ENCODE data around the gene RHOT1. TPM values are rescaled to one million over a fixed set of nuclear protein-coding genes. Genes with fewer than 3 reads are reported as not detected.
"Not testable (repeated sequence)": the region's sequence is repeated elsewhere in the genome, so short reads cannot be mapped to it uniquely, and the experiment has no call there.

Gene RHOT1
- total RNA-seq, 1 donor from 2014 or later: 27.8 TPM

- Mint-ChIP-seq H3K9me3 (no peaks in the 10 kb centered on the region), H3K4me1 (peaks cover 5% of the 10 kb centered on the region), H3K27me3 (peaks cover 2% of the 10 kb centered on the region), H3K36me3 (ENCODE audit: low read depth) (no peaks in the 10 kb centered on the region), H3K4me3 (no peak overlapping the region), H3K27ac (no peak overlapping the region)
- intact Hi-C loops (cut with micrococcal nuclease): no loop called here
- no peak for DNase-seq
Observed at GRCh38 chr17:32114536-32114935, 27.8 kb upstream of the RHOT1 start.

DNA sequence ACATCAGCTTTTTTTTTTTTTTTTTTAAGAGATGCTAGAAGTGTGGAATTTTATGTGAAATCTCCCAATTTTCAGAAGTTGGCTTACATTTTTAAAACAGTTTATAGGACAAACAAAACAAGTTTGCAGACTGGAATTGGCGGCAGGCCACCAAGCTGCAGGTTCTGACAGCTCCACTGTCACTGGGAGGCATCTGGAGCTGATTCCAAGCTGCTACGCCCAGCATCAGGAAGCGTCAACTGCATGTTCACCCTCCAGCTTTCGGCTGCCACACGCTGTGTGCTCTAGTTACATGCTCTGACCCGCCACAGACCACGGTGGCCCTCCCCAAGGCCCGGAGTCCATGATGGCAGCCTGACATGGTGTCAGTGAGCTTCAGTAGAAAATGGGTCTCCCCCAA is 26.8 kb upstream of the RHOT1 start:
- H3K36me3 Mint-ChIP-seq (ENCODE audit: low read depth); H3K4me3 Mint-ChIP-seq; intact Hi-C loops (cut with micrococcal nuclease): not testable (repeated sequence)

DNA sequence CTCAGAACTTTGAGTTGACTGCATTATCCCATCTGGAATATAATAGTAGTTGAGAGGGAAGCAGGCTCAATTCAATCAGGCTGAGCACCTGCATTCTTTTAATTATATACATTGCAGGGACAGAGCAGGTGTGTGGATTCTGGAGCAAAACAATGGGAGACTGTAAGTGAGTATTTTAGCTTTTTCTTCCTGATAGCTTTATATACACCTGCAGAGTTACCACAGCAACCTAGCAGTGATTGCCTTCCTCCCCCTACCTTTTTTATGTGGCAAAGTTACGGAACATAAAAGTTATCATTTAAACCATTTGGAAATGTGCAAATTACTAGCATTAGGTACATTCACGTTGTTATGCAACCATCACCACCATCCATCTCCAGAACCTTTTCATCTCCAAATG is 25.4 kb upstream of the RHOT1 start:
- Mint-ChIP-seq H3K9me3 (no peaks in the 10 kb centered on the region), H3K36me3 (ENCODE audit: low read depth) (no peaks in the 10 kb centered on the region), H3K4me3 (no peak overlapping the region)

More for the DNA sequence above, 26.8 kb upstream of the RHOT1 start:
- not testable (repeated sequence) for H3K4me1 Mint-ChIP-seq, DNase-seq, H3K27ac Mint-ChIP-seq, H3K27me3 Mint-ChIP-seq, H3K9me3 Mint-ChIP-seq

GRCh38 chr17:32117399-32117798 is 24.9 kb upstream of the RHOT1 start:
- Mint-ChIP-seq H3K36me3 (ENCODE audit: low read depth) (no peaks in the 10 kb centered on the region), H3K4me3 (no peak overlapping the region), H3K27me3 (peaks cover 3% of the 10 kb centered on the region), H3K27ac (no peak overlapping the region), H3K4me1 (peaks cover 5% of the 10 kb centered on the region), H3K9me3 (no peaks in the 10 kb centered on the region)
- intact Hi-C loops (cut with micrococcal nuclease): no loop called here
- DNase-seq: no peak

More for the DNA sequence above, 25.4 kb upstream of the RHOT1 start:
- H3K27me3 Mint-ChIP-seq: peaks cover 3% of the 10 kb centered on the region
- intact Hi-C loops (cut with micrococcal nuclease): no loop called here
- no peak overlapping the region for H3K27ac Mint-ChIP-seq
- DNase-seq: no peak
- peaks cover 5% of the 10 kb centered on the region for H3K4me1 Mint-ChIP-seq

DNA sequence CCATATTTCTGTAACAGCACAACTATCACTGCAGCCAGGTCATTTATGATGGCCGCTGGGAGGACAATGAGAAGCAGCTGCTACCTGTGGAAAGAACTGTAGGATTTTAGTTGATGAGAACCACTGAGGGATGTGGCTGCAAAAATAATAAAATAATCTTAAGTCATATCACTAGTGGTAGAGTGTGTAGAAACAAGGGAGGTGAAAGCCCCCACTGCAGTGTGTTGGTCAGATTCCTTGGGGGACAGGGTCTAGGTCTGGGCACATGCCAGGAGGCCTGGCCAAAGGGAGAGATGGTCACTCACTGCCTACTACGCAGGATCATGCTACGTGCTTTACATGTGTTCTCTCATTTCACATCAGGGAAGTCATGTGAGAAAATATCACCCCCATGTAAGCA is 24.2 kb upstream of the RHOT1 start:
- H3K27me3 Mint-ChIP-seq; H3K36me3 Mint-ChIP-seq (ENCODE audit: low read depth); H3K9me3 Mint-ChIP-seq; DNase-seq; H3K27ac Mint-ChIP-seq; intact Hi-C loops (cut with micrococcal nuclease); H3K4me1 Mint-ChIP-seq; H3K4me3 Mint-ChIP-seq: not testable (repeated sequence)

GRCh38 chr17:32118835-32119234 is 23.5 kb upstream of the RHOT1 start:
- intact Hi-C loops (cut with micrococcal nuclease): no loop called here
- Mint-ChIP-seq H3K9me3 (no peaks in the 10 kb centered on the region), H3K36me3 (ENCODE audit: low read depth) (no peaks in the 10 kb centered on the region), H3K4me1 (peaks cover 5% of the 10 kb centered on the region), H3K27me3 (peaks cover 3% of the 10 kb centered on the region), H3K27ac (no peak overlapping the region), H3K4me3 (no peak overlapping the region)
- DNase-seq: no peak

DNA sequence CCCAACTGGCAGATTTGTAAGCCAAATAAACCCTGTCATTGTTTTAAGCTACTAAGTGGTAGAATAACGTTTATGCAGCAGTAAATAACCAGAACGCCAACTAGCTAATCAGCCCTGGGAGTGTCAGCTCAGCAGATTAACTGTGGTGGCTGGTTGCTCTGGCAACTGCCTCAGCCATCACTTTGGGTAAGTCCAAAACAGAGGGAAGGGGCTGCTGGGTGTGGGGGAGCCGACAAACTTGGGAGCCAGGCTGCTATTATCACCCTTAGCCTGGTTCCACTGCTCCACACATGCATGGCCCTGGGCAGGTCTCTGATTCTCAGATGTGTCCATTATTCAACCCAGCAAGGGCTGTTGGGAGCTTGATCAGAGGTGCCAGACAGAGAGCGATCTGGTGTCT is 22.2 kb upstream of the RHOT1 start:
- H3K9me3 Mint-ChIP-seq: no peaks in the 10 kb centered on the region
- peaks cover 2% of the 10 kb centered on the region for H3K27me3 Mint-ChIP-seq
- no peak overlapping the region for H3K4me3 Mint-ChIP-seq
- no peak for DNase-seq
- intact Hi-C loops (cut with micrococcal nuclease): no loop called here
- H3K36me3 Mint-ChIP-seq (ENCODE audit: low read depth): no peaks in the 10 kb centered on the region
- H3K4me1 Mint-ChIP-seq: peaks cover 5% of the 10 kb centered on the region
- H3K27ac Mint-ChIP-seq: no peak overlapping the region

DNA sequence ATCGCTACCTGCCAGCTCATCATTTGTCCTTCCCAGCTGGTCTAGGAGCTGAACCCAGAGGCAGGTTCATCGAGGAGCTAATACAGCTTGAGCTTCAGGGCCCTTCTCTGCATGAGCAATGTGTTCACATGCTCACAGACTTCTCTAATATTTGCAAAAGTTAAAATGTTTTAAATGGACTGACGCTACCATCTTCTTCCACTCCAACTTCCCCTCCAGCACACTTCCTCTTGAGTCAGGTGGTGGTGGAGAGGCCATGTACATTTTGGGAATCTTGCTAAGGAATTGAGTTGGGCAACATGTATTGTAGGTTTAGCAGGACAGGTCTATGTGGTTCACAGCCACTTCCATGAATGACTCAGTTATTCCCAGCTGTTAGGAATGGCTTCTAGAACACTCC is 21.6 kb upstream of the RHOT1 start:
- H3K36me3 Mint-ChIP-seq (ENCODE audit: low read depth): no peaks in the 10 kb centered on the region
- DNase-seq: no peak
- no peaks in the 10 kb centered on the region for H3K9me3 Mint-ChIP-seq
- intact Hi-C loops (cut with micrococcal nuclease): no loop called here
- H3K4me3 Mint-ChIP-seq: no peak overlapping the region
- H3K4me1 Mint-ChIP-seq: peaks cover 10% of the 10 kb centered on the region
- peaks cover 2% of the 10 kb centered on the region for H3K27me3 Mint-ChIP-seq
- no peak overlapping the region for H3K27ac Mint-ChIP-seq

GRCh38 chr17:32123782-32124181 is 18.5 kb upstream of the RHOT1 start:
- Mint-ChIP-seq H3K4me1 (peaks cover 18% of the 10 kb centered on the region), H3K9me3 (no peaks in the 10 kb centered on the region), H3K4me3 (no peak overlapping the region)

GRCh38 chr17:32124985-32125847 is 17.1 kb upstream of the RHOT1 start:
- Mint-ChIP-seq H3K9me3 (no peaks in the 10 kb centered on the region), H3K4me3 (no peak overlapping the region), H3K36me3 (ENCODE audit: low read depth) (peaks cover 10% of the 10 kb centered on the region), H3K27ac (no peak overlapping the region), H3K4me1 (peaks cover 27% of the 10 kb centered on the region), H3K27me3 (no peaks in the 10 kb centered on the region)
- intact Hi-C loops (cut with micrococcal nuclease): no loop called here
- no peak for DNase-seq

More at GRCh38 chr17:32123782-32124181, 18.5 kb upstream of the RHOT1 start:
- DNase-seq: no peak
- H3K27me3 Mint-ChIP-seq: peaks cover 2% of the 10 kb centered on the region
- intact Hi-C loops (cut with micrococcal nuclease): no loop called here
- peaks cover 3% of the 10 kb centered on the region for H3K36me3 Mint-ChIP-seq (ENCODE audit: low read depth)
- H3K27ac Mint-ChIP-seq: no peak overlapping the region

DNA sequence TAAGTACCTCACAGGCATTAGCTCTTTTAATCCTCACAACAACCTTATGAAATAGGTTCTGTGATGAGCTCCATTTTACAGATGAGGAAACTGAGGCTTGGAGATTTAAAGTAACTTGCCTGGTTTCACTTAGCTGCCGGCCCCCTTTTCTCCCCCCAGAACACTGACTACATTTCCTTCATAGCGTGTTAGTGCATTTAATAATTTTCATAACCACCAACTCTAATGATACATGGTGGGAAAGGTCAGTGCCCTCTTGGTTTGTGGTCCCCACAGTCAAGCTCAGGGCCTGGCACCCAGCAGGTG is 16.5 kb upstream of the RHOT1 start:
- H3K27me3 Mint-ChIP-seq: no peaks in the 10 kb centered on the region
- peak overlapping the region; percentile 25 for H3K27ac Mint-ChIP-seq
- no peak overlapping the region for H3K4me3 Mint-ChIP-seq
- H3K36me3 Mint-ChIP-seq (ENCODE audit: low read depth): peaks cover 10% of the 10 kb centered on the region
- peaks cover 27% of the 10 kb centered on the region for H3K4me1 Mint-ChIP-seq
- intact Hi-C loops (cut with micrococcal nuclease): no loop called here
- no peaks in the 10 kb centered on the region for H3K9me3 Mint-ChIP-seq
- DNase-seq: no peak

- Mint-ChIP-seq H3K9me3 (no peaks in the 10 kb centered on the region), H3K4me3 (no peak overlapping the region), H3K27ac (peak overlapping the region; percentile 97), H3K27me3 (no peaks in the 10 kb centered on the region), H3K36me3 (ENCODE audit: low read depth) (peaks cover 10% of the 10 kb centered on the region), H3K4me1 (peaks cover 27% of the 10 kb centered on the region)
- no peak for DNase-seq
- intact Hi-C loops (cut with micrococcal nuclease): no loop called here
Observed at GRCh38 chr17:32126325-32126724, 16.0 kb upstream of the RHOT1 start.

DNA sequence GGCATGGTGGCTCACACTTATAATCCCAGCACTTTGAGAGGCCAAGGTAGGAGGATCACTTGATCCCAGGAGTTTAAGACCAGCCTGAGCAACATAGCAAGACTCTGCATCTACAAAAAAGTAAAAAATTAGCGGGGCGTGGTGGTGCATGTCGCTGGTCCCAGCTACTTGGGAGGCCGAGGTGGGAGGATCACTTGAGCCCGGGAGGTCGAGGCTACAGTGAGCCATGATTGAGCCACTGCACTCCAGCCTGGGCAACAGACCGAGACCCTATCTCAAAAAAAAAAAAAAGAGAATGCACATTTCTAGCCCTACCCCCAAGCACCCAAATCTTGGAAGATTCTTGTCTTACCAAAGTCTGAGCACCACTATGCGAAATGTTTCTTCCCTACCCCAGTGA is 15.6 kb upstream of the RHOT1 start:
- peak overlapping the region; percentile 97 for H3K4me3 Mint-ChIP-seq
- H3K27me3 Mint-ChIP-seq: no peaks in the 10 kb centered on the region
- peaks cover 27% of the 10 kb centered on the region for H3K4me1 Mint-ChIP-seq
- no peak for DNase-seq
- no peaks in the 10 kb centered on the region for H3K9me3 Mint-ChIP-seq
- H3K27ac Mint-ChIP-seq: peak overlapping the region; percentile 97
- peaks cover 10% of the 10 kb centered on the region for H3K36me3 Mint-ChIP-seq (ENCODE audit: low read depth)
- intact Hi-C loops (cut with micrococcal nuclease): loop anchor here (1.0 kb wide), 1 partner anchor 13 kb away; no protein-coding TSS in a partner anchor

- intact Hi-C loops (cut with micrococcal nuclease): loop anchor here (1.0 kb wide), 1 partner anchor 12 kb away; no protein-coding TSS in a partner anchor
- Mint-ChIP-seq H3K27ac (peak overlapping the region; percentile 97), H3K4me3 (peak overlapping the region; percentile 97), H3K36me3 (ENCODE audit: low read depth) (peaks cover 10% of the 10 kb centered on the region), H3K9me3 (no peaks in the 10 kb centered on the region), H3K4me1 (peaks cover 27% of the 10 kb centered on the region), H3K27me3 (no peaks in the 10 kb centered on the region)
- DNase-seq: peak; percentile 97
Observed at GRCh38 chr17:32127158-32127897, 15.0 kb upstream of the RHOT1 start.
